Superior temporal gyrus (tissue), 1 donor: Measurements from ENCODE around the gene MISP.

Source experiments
- DNase-seq: peaks from one replicate; pipeline ENCODE4 v3.0.0-alpha.2; 2016; ENCODE audit errors: extremely low spot score

Gene MISP

DNA sequence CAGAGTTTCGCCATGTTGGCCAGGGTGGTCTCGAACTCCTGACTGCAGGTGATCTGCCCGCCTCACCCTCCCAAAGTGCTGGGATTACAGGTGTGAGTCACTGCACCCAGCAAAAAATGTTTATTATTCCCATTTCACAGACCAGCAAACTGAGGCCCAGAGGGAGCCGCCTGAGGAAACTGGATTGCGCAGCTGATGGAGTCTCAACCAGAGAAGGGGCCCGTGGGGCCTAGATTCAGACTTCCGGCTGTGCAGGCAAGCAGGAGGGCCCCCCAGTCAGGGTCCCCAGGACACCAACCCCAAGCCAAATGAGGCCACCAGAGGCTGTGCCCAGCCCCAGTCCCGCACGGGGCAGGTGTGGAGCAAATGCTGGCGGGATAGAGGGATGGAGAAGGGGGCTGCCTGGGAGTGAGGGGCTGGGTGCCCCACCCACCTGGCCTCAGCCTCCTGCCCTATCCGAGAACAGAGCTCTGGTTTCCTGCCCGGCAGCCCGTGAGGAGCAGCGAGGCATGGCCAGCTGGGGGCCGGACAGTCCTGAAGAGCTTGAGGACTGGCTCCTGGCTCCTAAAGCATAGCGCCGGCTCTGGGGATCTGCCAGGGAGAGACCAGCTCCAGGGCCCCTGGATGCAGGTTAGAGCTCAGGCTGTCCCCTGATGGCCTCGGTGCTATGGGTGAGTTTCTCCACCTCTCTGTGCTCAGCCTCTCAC lies 22.0 kb downstream of the MISP start:
- DNase-seq: no peak

- no peak for DNase-seq
Observed at GRCh38 chr19:776549-776948, 25.6 kb downstream of the MISP start.

DNA sequence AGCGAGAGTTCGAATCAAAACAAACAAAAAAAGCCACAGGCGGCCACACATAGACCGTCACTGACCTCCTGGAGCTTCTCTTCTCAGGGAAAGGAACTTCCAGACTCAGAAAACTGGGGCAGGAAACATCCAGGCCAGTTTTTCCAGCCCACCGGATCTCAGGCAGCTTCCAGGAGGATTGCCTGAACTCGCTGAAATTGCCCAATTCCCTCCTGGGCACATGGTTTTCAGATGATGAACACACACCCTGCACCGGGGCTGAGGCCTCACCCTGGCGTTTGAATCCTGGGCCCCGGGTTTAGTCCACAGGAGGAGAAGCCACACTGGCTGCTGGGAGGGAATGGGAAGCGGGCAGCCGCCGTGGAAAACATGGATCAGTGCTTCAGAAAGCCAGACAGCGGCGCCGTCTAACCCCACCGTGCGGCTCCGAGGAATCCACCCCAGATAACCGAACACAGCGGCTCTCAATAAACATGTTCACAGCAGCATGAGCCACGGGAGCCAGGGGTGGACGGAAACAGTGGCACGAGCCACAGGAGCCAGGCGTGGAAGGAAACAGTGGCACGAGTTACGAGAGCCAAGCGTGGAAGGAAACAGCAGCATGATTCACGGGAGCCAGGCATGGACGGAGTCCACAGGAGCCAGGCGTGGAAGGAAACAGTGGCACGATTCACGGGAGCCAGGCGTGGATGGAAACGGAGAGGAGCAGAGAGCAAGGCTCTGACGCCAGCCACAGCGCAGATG lies 28.2 kb downstream of the MISP start:
- DNase-seq: no peak

DNA sequence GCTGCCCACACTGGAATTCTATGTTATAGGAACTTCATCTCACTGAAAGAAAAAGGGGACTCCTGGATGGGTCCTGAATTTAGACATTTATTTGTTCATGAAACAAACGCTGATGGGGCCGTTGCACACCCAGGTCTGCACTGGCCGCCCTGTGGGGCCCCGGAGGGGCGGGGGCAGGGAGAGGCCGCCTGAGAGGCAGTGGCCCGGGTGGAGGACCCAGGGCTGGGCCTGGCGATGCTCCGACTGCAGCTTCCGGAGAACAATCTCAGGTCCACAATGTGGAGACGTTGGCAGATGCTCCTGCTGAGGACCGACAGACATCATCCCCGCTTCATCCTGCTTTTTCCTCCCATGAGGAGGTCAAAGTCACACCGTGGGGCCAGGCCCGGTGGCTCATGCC lies 30.0 kb downstream of the MISP start:
- no peak for DNase-seq

DNA sequence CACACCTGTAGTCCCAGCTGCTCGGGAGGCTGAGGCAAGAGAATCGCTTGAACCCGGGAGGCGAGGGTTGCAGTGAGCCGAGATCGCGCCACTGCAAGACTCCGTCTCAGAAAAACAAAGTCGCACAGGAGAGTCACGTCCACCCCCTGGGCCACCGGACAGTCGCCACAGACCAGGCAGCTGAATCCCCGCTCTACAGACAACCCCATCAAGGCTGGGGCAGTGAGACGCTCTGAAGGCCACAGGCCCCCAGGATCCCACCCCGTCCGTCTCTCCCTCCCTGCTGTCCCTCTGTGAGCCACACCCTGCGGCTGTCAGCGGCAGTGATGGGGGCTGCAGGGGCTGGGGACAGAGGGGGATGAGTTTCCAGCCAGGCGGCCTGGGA lies 30.9 kb downstream of the MISP start:
- no peak for DNase-seq

- no peak for DNase-seq
Observed at GRCh38 chr19:782185-782877, 31.4 kb downstream of the MISP start.

GRCh38 chr19:782878-783668 lies 32.2 kb downstream of the MISP start:
- DNase-seq: no peak

- DNase-seq: no peak
Observed at GRCh38 chr19:784541-784940, 33.6 kb downstream of the MISP start.

DNA sequence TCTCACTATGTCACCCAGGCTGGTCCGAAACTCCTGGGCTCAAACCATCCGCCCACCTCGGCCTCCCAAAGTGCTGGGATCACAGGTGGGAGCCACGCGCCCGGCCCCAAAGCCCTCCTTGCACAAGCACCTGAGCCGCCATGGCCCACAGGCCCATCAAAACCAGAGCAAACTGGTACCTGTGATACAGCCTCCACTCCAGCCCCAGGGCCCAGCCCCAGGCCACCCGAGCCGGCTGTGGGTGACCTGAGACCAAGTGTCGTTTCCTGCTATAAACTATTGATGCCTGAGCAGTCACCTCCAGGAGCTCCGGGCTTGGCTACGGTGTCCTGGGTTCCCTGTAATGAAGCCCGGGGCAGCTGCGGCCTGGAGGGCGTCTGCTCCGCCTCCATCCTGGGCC lies 36.6 kb downstream of the MISP start:
- DNase-seq: no peak

DNA sequence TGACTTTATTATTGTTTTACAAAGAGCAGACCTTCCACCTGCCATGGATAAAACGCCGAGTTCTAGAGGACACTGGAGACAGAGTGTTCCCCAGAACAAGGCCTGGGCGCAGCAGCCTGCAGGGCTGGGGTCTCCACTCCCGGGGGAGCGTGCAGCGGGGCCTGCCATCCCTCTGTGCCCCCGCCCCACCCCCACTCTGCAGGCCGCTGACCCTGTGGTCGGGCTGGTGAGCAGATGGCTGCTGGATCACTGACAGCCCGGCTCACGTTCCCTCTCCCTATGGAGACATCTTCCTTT lies 37.7 kb downstream of the MISP start:
- DNase-seq: no peak

DNA sequence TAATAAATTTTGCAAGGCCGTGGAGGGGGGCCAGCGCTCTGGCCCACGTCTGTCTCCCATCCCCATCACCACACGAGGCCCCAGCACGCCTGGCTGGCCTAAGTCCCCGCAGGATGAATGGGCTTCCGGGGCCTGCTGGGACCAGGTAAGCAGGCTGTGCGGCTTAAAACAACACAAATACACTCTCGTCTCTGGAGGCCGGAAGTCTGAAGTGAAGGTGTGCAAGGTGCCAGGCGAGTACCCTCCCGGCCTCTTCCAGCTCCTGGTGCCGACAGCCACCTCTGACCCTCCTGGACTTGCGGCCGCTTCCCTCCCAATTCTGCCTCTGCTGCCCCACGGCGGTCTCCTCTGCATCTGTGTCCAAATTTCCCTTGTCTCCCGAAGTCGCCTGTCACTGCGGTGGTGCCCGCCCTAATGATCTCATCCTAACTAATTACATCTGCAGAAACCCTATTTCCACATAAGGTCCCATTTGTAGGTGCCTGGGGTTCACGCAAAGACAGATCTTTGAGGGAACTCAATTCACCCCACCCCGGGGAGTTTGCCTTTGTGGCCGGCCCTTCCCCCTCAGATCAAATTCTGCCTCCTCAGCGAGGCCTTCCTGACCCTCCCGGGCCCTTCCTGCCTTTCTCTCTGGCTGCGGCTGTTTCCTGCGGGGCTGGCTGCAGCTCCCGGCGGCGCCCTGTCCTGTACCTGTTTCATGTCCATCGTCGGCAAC lies 38.2 kb downstream of the MISP start:
- DNase-seq: no peak

DNA sequence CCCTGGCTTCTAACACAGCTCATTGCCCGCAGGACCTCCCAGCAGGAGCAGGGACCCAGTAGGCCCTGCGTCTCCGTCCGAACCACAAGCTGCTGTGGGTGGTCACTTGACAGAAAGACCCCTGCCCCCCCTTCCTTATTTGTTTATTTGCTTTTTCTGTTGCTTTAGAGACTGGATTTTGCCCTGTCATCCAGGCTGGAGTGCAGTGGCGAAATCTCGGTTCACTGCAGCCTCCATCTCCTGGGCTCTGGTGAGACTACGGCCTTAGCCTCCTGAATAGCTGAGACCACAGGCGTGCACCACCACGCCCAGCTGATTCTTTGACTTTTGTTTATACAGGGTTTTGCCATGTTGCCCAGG lies 38.8 kb downstream of the MISP start:
- no peak for DNase-seq

- no peak for DNase-seq
Observed at GRCh38 chr19:791007-791566, 40.2 kb downstream of the MISP start.

GRCh38 chr19:791567-792305 lies 40.8 kb downstream of the MISP start:
- no peak for DNase-seq

- no peak for DNase-seq
Observed at GRCh38 chr19:792306-792885, 41.5 kb downstream of the MISP start.

- no peak for DNase-seq
Observed at GRCh38 chr19:793806-794205, 42.9 kb downstream of the MISP start.

DNA sequence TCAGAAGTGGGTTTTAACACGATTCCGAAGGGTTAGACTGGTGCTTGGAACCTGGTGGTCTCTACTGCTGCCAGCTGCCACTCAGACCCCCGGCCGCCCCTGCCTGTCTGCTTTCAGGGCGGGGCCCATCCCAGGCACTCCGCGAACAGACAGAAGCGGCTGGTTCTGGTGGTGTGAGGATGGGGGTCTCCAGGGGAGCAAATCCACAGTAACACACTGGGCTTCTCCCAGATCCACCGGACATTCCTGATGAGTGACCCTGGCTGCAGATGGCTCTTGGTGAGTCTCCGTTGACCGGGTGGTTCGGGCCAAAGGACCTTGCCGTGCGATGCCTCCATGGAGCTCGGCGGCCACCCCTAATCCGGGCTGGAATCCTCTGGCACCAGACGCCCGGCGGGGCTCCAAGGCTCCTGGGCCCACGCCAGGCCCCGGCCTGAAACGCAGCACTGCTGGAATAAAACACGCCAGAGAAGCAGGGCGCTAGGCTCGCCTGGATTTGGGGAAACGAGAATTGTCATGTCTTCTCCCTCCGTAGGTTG lies 44.2 kb downstream of the MISP start:
- DNase-seq: no peak

- DNase-seq: no peak
Observed at GRCh38 chr19:795691-796581, 45.0 kb downstream of the MISP start.
